NCI-H2029 treated with DMSO at 0.1 percent for 48 hours (cell line): ENCODE data around the gene TMEM203.
"Not testable (repeated sequence)": the region's sequence is repeated elsewhere in the genome, so short reads cannot be mapped to it uniquely, and the experiment has no call there.

Experiments
- DNase-seq: peaks from one replicate; lab custom pipeline; 2025; lab: John Stamatoyannopoulos, UW

The TMEM203 gene

GRCh38 chr9:137205126-137206069 is at the start of gene TMEM203, which contains the start of gene NDOR1:
TSS of gene TMEM203 (minus strand) at chr9:137205648. CDS start at chr9:137205414, 234 bp downstream.
TSS of gene NDOR1 (plus strand) at chr9:137205700. CDS start at chr9:137205778, 78 bp downstream.
- DNase-seq: peak; percentile 34

GRCh38 chr9:137254624-137255447 is 49.4 kb upstream of the TMEM203 start, which contains the start of gene NELFB:
TSS of gene NELFB (plus strand) at chr9:137255327.
- peak; percentile 62 for DNase-seq

- no peak for DNase-seq
Observed at GRCh38 chr9:137253717-137254623, 48.5 kb upstream of the TMEM203 start.

- no peak for DNase-seq
Observed at GRCh38 chr9:137252555-137253506, 47.4 kb upstream of the TMEM203 start.

- no peak for DNase-seq
Observed at GRCh38 chr9:137251490-137252268, 46.2 kb upstream of the TMEM203 start.

- DNase-seq: no peak
Observed at GRCh38 chr9:137251194-137251461, 45.7 kb upstream of the TMEM203 start, which contains the start of gene STPG3. TSS of gene STPG3 (plus strand) at chr9:137251286. CDS start at chr9:137251287, 1 bp downstream.

- DNase-seq: no peak
Observed at GRCh38 chr9:137250329-137251193, 45.1 kb upstream of the TMEM203 start.

- no peak for DNase-seq
Observed at GRCh38 chr9:137247916-137248175, 42.4 kb upstream of the TMEM203 start.

GRCh38 chr9:137247135-137247915 is 41.9 kb upstream of the TMEM203 start:
- DNase-seq: no peak

- no peak for DNase-seq
Observed at GRCh38 chr9:137245450-137246421, 40.3 kb upstream of the TMEM203 start.

GRCh38 chr9:137244486-137245449 is 39.3 kb upstream of the TMEM203 start:
- DNase-seq: no peak

GRCh38 chr9:137243626-137244485 is 38.4 kb upstream of the TMEM203 start:
- DNase-seq: no peak

- DNase-seq: not testable (repeated sequence)
Observed at GRCh38 chr9:137243266-137243625, 37.8 kb upstream of the TMEM203 start.

GRCh38 chr9:137242269-137243203 is 37.1 kb upstream of the TMEM203 start:
- DNase-seq: no peak
